NCI-H82 (cell line): ENCODE results near the gene TBC1D5.

Source experiments
- DNase-seq: peaks from one replicate; lab custom pipeline; 2025; lab: John Stamatoyannopoulos, UW

The TBC1D5 gene

GRCh38 chr3:17585394-17586325 lies 156.8 kb downstream of the TBC1D5 start:
- no peak for DNase-seq

- DNase-seq: no peak
These were observed 158.4 kb downstream of the TBC1D5 start for GRCh38 chr3:17584066-17584465.

GRCh38 chr3:17583530-17583929 lies 158.9 kb downstream of the TBC1D5 start:
- DNase-seq: no peak

- no peak for DNase-seq
These were observed 160.9 kb downstream of the TBC1D5 start for GRCh38 chr3:17581421-17582080.

- no peak for DNase-seq
These were observed 161.5 kb downstream of the TBC1D5 start for GRCh38 chr3:17580901-17581300.

GRCh38 chr3:17579289-17580031 lies 163.0 kb downstream of the TBC1D5 start:
- DNase-seq: no peak

GRCh38 chr3:17577796-17578520 lies 164.5 kb downstream of the TBC1D5 start:
- peak; percentile 61 for DNase-seq

- DNase-seq: no peak
These were observed 169.0 kb downstream of the TBC1D5 start for GRCh38 chr3:17573396-17573795.

GRCh38 chr3:17571686-17572085 lies 170.7 kb downstream of the TBC1D5 start:
- no peak for DNase-seq

GRCh38 chr3:17562845-17563244 lies 179.6 kb downstream of the TBC1D5 start:
- DNase-seq: no peak

GRCh38 chr3:17558565-17558964 lies 183.9 kb downstream of the TBC1D5 start:
- DNase-seq: no peak

- no peak for DNase-seq
These were observed 184.5 kb downstream of the TBC1D5 start for GRCh38 chr3:17557749-17558463.

- DNase-seq: no peak
These were observed 186.9 kb downstream of the TBC1D5 start for GRCh38 chr3:17555525-17555924.

- no peak for DNase-seq
These were observed 188.4 kb downstream of the TBC1D5 start for GRCh38 chr3:17554078-17554477.

- no peak for DNase-seq
These were observed 189.4 kb downstream of the TBC1D5 start for GRCh38 chr3:17553080-17553479.

- DNase-seq: no peak
These were observed 190.1 kb downstream of the TBC1D5 start for GRCh38 chr3:17552351-17552750.

GRCh38 chr3:17551895-17552294 lies 190.5 kb downstream of the TBC1D5 start:
- no peak for DNase-seq

- peak; percentile 45 for DNase-seq
These were observed 191.1 kb downstream of the TBC1D5 start for GRCh38 chr3:17551333-17551732.

- DNase-seq: no peak
These were observed 191.8 kb downstream of the TBC1D5 start for GRCh38 chr3:17550624-17551023.

- DNase-seq: no peak
These were observed 195.8 kb downstream of the TBC1D5 start for GRCh38 chr3:17546500-17547255.
